Measurements from ENCODE around the gene GALNT2.

The GALNT2 gene

DNA sequence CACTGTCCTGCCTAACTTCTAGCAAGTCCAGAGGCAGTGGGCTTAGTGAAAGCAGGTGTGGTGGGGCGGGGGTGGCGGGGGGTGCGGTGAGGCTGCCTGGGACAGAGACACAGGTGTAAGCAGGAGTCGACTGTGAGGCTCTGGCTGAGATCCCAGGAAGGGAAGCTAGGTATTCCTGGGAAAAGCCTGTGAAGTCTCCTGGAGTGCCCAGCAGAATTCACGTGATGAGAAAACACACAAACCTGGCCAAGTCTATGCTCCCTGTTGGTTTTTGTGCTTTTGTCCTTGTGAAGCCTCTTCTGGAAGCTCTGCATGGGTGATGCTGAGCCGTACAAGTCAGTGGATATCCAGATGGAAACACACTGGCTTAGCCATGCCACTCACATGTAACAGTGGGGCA, 5.3 kb downstream of the GALNT2 start:
- no peak for DNase-seq (ENCODE audit: low spot score)

DNA sequence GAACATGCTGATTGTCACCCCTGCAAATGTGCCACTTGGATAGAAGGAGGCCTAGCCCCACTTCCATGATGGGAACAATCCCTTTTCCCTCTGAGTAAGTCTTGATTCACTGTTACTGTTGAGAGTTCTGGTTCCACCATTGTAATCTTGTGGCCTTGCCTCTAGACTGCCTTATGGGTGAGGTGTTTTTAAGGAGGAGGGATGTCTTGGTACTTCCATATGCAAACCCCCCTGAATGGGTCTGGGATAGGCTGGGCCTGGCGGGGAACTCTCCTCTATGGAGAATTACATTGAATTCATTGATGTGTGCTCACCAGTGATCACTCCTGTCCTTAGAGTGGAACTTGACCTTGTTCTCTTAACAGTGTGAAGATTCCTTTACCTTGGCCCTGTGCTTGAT, 5.8 kb downstream of the GALNT2 start:
- no peak for DNase-seq (ENCODE audit: low spot score)

DNA sequence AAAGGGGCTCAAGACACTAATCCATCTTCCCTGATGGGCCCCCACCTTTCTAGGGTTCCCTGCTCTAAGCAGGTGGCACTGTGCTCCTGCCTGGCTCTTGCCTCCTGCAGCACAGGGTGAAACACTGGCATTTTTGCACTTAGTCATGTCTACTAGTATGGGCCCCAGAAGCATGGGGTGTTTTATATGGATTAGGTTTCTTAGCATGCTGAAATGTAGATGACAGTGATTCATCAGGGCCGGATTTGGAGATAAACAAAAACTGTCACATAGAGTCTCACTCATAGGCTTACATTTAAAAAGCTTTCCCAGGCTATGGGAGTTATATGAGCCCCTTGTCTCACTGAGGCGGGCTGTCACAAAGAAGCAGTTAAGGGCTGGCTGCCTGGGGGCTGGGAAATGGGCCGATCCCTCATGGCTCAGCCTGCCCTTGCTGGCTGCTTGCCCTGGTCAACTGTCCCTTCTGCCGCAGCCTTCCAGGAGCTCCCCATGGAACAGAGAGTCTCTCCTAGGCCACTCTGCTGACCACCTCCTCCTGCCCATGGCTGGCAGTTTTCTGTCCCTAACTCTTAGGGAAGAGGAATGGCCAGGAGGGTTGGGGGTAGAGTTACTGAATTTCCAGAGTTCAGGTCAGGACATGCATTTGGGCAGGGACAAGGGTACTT, 6.5 kb downstream of the GALNT2 start:
- peak; percentile 69 for DNase-seq (ENCODE audit: low spot score)

DNA sequence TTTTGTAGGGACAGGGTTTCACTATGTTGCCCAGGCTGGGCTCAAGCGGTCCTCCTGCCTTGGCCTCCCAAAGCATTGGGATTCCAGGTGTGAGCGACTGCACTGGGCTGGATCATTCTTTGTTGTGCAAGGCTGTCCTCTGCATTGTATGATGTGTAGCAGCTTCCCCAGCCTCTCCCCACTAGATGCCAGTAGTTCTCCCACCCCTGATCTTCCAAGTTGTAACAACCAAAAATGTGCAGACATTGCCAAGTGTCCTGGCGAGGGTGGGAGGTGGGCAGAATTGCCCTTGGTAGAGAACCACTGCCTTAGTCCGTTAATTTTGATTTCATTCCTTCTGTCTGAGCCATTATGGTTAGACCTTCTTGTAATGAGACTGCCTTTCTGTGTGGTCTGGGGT, 7.2 kb downstream of the GALNT2 start:
- no peak for DNase-seq (ENCODE audit: low spot score)

- no peak for DNase-seq (ENCODE audit: low spot score)
These were observed 7.7 kb downstream of the GALNT2 start for GRCh38 chr1:230074762-230075161.

GRCh38 chr1:230076121-230076520, 9.1 kb downstream of the GALNT2 start:
- DNase-seq (ENCODE audit: low spot score): no peak

- DNase-seq (ENCODE audit: low spot score): no peak
These were observed 10.0 kb downstream of the GALNT2 start for GRCh38 chr1:230077011-230077410.

DNA sequence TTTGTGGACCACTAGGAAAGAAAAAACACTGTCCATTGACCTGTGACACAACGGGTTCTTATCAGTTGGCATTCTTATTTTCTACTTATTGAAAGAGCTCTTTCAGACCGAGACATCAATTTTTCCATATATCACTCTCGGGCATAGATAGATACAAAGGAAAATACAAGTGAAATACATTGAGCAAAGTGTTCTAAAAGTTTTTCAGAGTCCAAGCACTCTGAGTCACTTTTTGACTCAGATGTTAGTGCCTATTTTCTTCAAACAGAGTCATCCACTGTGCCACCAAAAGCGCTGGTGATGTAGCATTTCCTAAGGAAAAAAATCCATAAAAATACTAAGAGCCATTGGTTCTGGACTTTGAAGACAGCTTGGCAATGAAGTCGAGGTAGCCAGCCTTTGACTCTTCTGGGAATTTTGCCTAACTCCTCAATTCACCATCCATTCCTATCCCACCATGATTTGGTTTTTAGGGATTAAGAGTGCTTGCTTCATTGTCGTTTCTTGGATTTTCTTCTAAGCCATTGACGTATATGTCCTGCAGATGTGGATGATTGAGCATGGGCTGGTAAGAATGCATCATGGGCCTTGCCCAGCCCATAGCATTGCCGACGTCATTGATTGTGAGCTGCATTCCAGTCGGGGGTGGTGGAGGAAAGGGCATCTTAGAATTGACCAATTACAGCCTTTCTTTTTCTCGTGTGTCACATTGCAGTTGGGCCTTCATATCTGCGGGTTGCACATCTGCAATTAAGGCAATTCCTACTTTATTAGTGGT, 10.6 kb downstream of the GALNT2 start:
- DNase-seq (ENCODE audit: low spot score): peak; percentile 35

- no peak for DNase-seq (ENCODE audit: low spot score)
These were observed 12.4 kb downstream of the GALNT2 start for GRCh38 chr1:230079199-230080024.

DNA sequence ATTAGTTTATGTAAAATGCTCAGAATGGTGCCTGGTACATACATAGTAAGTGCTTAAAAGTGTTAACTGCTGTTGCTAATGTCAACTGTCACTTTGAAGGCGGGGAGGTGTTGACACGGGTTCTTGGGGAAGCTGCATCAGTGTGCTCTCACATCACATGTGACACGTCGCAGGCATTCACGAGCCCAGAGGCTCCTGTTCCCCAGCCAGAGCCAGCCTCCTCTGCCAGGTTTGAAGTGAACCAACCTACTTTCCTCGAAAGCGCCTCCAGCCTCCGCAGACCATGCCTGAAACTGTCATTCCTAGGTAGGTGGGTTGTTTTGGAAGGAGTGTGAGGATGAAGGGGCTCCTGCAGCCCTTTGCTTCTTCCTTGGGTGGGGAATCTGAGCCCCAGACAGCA, 13.8 kb downstream of the GALNT2 start:
- DNase-seq (ENCODE audit: low spot score): no peak

DNA sequence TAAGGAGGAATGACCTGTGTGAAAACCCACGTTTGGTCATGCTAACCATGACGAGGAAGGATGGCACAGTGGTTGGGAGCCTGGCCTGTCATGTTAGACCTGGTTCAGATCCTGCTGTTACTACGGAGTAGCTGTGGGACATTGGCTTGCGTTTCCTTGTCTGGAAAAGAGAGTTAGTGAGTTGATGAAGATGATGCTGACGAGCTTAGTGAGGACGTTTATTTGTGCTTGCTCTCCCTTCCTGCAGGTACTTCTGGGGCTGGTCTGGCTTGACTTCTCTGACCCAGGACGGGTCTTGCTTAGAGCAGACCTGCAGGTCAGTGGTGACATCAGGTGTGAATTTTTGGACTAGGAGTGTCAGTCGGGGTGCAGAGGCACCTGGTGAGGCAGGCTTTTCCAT, 14.7 kb downstream of the GALNT2 start:
- no peak for DNase-seq (ENCODE audit: low spot score)

- no peak for DNase-seq (ENCODE audit: low spot score)
These were observed 15.2 kb downstream of the GALNT2 start for GRCh38 chr1:230082211-230082610.

GRCh38 chr1:230083053-230083452, 16.0 kb downstream of the GALNT2 start:
- no peak for DNase-seq (ENCODE audit: low spot score)

GRCh38 chr1:230083746-230084407, 16.8 kb downstream of the GALNT2 start:
- DNase-seq (ENCODE audit: low spot score): no peak

DNA sequence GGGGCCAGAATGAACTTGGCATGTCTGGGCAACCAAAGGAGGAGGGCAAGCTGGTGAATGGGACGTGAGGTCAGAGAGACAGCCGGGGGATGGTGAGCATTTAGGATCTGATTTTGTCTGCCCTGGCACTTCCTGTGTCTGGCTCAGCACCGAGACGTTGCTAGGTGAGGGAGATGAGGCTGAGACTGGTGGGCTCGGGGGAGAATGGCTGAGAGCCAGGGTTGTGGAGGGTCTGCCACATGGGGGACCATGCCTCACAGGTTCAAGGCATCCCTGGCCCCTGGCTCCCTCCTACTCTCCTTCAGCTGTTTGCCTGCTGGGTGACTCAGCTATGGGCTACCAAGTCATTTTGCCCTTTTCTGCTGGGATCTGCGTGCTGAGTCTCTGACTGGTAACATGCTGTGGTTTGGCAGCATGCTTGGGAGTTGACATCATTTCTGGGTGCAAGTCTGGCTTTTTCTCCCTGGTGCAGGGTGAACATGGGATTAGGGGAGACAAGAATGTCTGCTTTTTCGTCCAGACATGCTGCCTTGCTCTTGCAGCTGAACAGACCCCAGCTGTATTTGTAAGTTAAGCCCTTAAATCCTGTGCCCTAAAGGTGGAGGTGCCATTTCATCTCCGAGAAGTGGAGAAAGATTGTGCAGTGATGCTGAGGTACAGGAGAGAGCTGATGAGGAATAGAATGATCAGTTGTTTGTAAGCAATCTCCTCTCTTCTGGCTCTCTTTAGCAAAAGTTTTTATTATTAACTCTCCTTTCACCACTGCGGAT, 17.6 kb downstream of the GALNT2 start:
- peak; percentile 95 for DNase-seq (ENCODE audit: low spot score)

DNA sequence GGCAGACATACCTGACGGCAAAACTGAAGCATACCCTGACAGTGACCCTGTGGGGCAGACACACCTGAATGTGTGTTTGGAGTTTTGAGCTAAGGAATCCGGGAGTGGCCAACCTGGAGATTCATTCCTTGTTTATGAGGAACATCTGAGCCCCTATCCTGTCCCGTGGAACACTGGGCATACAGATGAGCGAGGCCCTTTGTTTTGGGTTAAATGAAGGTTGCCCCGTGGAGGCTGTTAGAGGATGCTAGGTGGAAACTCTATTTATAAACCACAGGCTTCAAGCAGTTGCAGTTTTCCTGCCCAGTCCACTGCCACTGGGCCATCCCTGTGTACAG, 18.1 kb downstream of the GALNT2 start:
- DNase-seq (ENCODE audit: low spot score): no peak

DNA sequence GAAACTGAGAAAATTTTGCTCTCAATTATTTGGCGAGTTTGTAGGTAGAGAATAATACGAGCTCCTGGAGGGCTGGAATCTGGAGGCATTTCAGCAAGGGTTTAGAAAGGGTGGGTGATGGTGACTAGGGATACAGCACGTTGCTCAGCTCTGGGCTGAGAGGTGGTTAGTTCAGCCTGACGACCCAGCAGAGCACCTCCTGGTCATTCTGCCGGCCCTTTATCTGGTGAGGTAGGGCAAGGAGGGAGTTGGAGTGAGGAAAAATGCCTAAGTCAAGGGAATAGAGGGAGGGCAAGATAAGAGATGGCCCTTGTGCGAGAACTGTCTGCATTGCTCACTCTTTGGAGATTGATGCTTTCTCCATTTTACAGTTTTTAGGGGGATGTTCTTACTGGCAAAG, 19.1 kb downstream of the GALNT2 start:
- no peak for DNase-seq (ENCODE audit: low spot score)

DNA sequence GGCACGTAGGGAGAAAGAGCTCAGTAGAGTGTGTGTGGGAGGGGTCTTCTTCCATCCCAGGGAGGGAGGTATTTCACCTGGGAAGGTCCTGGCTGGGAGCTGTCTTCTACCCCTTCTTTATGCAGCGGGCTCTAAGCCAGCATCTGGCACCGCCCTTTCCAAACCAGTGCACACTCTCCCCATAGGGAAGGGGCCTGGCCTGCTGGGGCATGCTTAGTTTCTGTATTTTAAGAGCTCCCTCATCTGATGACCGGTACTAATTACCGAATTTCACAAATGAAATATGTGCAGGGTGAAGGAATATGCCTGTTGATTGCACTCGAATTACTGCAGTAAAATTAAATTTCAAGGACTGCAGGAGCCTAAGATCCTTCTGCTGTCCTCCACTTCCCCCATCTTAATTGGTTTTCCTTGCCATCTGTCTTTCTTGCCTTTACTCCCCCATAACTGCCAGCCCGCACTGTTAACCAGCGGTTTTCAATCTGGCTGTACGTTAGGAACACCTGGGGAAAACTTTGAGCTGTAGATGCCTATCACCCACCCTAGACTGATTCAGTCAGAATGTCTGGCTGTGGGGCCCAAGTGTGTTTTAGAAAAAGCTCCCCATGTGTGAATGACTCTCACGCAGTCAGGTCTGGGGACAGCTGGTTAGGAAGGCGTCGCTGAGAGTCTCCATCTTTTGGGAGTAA, 20.1 kb downstream of the GALNT2 start:
- no peak for DNase-seq (ENCODE audit: low spot score)

DNA sequence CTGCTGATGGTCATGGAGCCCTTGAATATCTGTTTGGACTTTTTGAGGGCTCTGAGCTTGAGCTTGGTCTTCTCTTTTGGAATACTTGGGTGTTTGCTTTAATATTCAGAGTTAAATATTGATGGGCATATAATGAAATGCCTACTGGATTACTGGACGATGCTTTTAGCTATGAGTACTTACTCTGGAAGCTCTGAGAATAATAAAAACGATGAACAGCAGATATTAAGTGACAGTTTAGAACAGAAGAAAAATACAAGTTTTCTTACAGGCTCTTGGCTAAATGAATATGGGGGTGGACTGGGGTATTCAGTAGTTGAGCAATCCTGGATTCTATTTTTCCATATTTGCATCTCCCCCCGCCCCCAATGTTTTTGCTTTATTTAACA, 20.7 kb downstream of the GALNT2 start:
- no peak for DNase-seq (ENCODE audit: low spot score)

DNA sequence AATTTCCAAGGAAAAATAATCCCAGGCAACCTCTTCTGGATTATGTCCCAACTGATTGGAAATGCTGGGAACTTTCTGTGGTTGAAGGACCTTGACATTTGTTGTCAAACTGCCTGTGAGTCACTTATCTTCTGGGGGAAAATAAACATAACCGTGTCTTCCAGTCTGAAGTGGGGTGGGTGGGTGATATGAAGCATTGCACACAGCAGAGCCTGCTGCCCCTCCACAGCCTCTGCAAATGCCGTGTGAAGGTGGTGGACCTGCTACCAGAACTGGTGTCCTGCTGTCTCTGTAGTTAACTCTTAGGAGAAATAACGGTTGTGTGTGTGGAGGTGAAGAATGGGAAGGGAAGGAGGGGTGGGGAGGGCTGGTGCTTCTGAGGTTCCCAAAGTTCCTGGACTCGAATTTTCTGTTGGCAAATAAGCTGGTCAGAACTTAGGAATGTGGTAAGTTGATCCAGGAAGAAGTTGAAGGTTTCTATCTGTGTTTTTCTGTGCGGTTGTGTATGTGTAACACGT, 23.2 kb downstream of the GALNT2 start:
- no peak for DNase-seq (ENCODE audit: low spot score)
